ENCODE results near the gene CD6. TPM values are rescaled to one million over a fixed set of nuclear protein-coding genes. Genes with fewer than 3 reads are reported as not detected.

CD6 gene
- total RNA-seq, 1 donor from 2014 or later, result 0.62 TPM

DNA sequence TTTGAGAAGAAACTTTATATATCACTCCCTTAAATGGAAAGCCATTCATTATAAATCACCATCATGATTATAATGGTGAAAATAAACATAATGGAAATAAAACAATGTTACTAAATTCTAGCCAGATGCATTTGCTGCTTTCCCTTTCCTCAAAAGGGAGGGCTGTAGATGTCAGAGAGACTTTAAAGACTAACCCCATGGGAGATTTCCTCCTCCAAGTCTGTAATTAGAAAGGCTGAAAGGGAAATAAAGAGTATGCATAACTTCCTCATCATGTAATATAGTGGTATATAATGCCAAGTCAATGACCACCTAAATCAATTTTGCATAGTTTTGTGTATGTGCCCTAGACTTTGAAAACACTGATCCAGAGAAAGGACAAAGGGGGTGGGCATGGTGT, 6.4 kb downstream of the CD6 start:
- Mint-ChIP-seq H3K9me3 (ENCODE audit: low read depth) (no peaks in the 10 kb centered on the region), H3K4me3 (ENCODE audit: low read depth) (no peak overlapping the region), H3K27ac (no peak overlapping the region), H3K36me3 (ENCODE audit: insufficient read depth) (no peaks in the 10 kb centered on the region), H3K27me3 (no peaks in the 10 kb centered on the region), H3K4me1 (ENCODE audit: low read depth) (peaks cover 2% of the 10 kb centered on the region)
- TF ChIP-seq CTCF (IDR thresholded peaks at IDR 0.05; ENCODE audit: unreplicated experiment), result no peak
- no peak for DNase-seq (ENCODE audit: low spot score, unreplicated experiment)

DNA sequence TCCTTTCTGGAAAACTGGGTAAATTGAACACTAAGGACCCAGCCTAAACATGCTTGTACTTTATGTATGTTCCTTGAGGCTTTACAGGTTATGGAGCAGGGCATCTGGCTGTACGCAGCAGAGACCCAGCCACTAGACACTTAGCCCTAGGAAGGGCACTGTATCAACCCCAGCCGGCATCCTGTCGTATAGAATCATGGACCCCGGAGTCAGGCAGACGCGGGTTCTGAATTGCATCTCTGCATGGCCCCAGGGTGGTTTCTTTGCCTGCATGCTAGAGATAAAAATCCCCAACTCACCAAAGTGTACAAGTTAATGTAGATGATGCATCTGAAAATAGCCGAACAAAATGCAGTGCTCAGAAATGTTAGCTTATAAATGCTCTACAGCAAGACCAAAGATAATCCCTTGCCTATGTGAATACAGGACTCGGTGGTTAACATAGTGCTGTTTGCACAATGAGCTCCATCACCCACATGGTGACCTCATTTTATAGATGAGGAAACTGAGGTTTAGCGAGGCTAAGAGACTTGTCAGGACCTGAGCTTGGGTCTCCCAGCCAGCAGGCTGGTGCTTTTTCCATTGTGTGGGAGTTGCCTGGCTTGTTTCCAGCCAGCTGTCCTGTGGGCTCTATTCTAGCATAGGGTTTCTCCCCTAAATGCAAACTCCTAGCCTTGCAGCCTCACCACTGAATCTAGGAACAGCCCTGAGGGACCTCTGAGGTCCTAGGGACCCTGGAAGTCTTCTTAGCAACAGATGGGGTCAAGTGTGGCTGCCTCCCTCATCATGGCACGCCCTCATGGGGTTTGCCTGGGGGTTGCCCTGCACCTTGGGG, 7.3 kb downstream of the CD6 start:
- H3K9me3 Mint-ChIP-seq (ENCODE audit: low read depth), result no peaks in the 10 kb centered on the region
- no peaks in the 10 kb centered on the region for H3K4me1 Mint-ChIP-seq (ENCODE audit: low read depth)
- no peak for TF ChIP-seq CTCF (IDR thresholded peaks at IDR 0.05; ENCODE audit: unreplicated experiment)
- no peak overlapping the region for H3K4me3 Mint-ChIP-seq (ENCODE audit: low read depth)
- H3K27me3 Mint-ChIP-seq, result peaks cover 5% of the 10 kb centered on the region
- DNase-seq (ENCODE audit: low spot score, unreplicated experiment), result no peak
- H3K36me3 Mint-ChIP-seq (ENCODE audit: insufficient read depth), result no peaks in the 10 kb centered on the region
- no peak overlapping the region for H3K27ac Mint-ChIP-seq

DNA sequence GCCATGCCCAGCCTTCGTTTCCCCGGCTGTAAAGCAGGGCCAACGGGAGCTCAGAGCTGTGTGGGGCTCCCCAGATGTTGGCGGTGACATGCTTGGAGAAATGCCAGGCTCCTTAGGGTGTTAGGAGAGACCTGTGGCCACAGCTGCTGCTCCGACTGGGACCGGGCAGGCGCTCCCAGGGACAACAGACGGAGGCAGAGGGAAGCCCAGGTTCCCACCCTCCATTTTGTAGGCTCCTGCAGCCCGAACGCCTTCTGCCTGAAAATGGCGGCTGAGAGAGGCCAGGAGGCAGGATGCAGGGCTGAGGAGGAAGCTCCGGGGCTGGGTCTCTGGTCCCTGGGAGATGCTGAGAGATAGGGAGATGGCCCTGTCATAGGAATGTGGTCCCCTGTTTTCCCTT, 10.0 kb downstream of the CD6 start:
- no peak overlapping the region for H3K27ac Mint-ChIP-seq
- no peak for DNase-seq (ENCODE audit: low spot score, unreplicated experiment)
- no peaks in the 10 kb centered on the region for H3K36me3 Mint-ChIP-seq (ENCODE audit: insufficient read depth)
- H3K27me3 Mint-ChIP-seq, result peaks cover 10% of the 10 kb centered on the region
- no peaks in the 10 kb centered on the region for H3K9me3 Mint-ChIP-seq (ENCODE audit: low read depth)
- no peak overlapping the region for H3K4me3 Mint-ChIP-seq (ENCODE audit: low read depth)
- no peak for TF ChIP-seq CTCF (IDR thresholded peaks at IDR 0.05; ENCODE audit: unreplicated experiment)
- H3K4me1 Mint-ChIP-seq (ENCODE audit: low read depth), result no peaks in the 10 kb centered on the region

- Mint-ChIP-seq H3K4me3 (ENCODE audit: low read depth) (no peak overlapping the region), H3K4me1 (ENCODE audit: low read depth) (no peaks in the 10 kb centered on the region), H3K27ac (no peak overlapping the region), H3K36me3 (ENCODE audit: insufficient read depth) (no peaks in the 10 kb centered on the region), H3K9me3 (ENCODE audit: low read depth) (no peaks in the 10 kb centered on the region), H3K27me3 (peaks cover 11% of the 10 kb centered on the region)
- no peak for DNase-seq (ENCODE audit: low spot score, unreplicated experiment)
- no peak for TF ChIP-seq CTCF (IDR thresholded peaks at IDR 0.05; ENCODE audit: unreplicated experiment)
Observed at GRCh38 chr11:60982184-60982583, 10.7 kb downstream of the CD6 start.

GRCh38 chr11:60984149-60984548, 12.7 kb downstream of the CD6 start:
- no peaks in the 10 kb centered on the region for H3K4me1 Mint-ChIP-seq (ENCODE audit: low read depth)
- no peaks in the 10 kb centered on the region for H3K9me3 Mint-ChIP-seq (ENCODE audit: low read depth)
- no peak for TF ChIP-seq CTCF (IDR thresholded peaks at IDR 0.05; ENCODE audit: unreplicated experiment)
- H3K4me3 Mint-ChIP-seq (ENCODE audit: low read depth), result no peak overlapping the region
- no peaks in the 10 kb centered on the region for H3K36me3 Mint-ChIP-seq (ENCODE audit: insufficient read depth)
- H3K27me3 Mint-ChIP-seq, result peaks cover 15% of the 10 kb centered on the region
- DNase-seq (ENCODE audit: low spot score, unreplicated experiment), result no peak
- no peak overlapping the region for H3K27ac Mint-ChIP-seq

All from progenitor cell of endocrine pancreas (in vitro differentiated cells).